ENCODE results near the gene GPR135. TPM values are rescaled to one million over a fixed set of nuclear protein-coding genes. Genes with fewer than 3 reads are reported as not detected.
A peak's percentile ranks its signal among the peaks of the same experiment; 100 is the strongest.

Gene GPR135
- total RNA-seq, 1 experiment from 2014 or later = 2.3 TPM

- ChIA-PET POLR2A (ENCODE audit: low non-redundant PET) (no interaction called here), CTCF (no interaction called here)
- Histone ChIP-seq H3K27me3 (replicated peaks; ENCODE audit: insufficient read depth, low read depth, low read length, poor library complexity) (no peaks in the 10 kb centered on the region), H3K9me3 (ENCODE audit: low read depth, low read length, poor library complexity, severe bottlenecking) (no peaks in the 10 kb centered on the region), H3K27ac (ENCODE audit: low read depth, low read length, poor library complexity, severe bottlenecking) (no peak overlapping the region), H3K36me3 (ENCODE audit: insufficient read depth, low read length, poor library complexity, severe bottlenecking) (peaks cover 60% of the 10 kb centered on the region), H3K4me3 (ENCODE audit: low read depth, low read length, poor library complexity, severe bottlenecking) (no peak overlapping the region), H3K4me1 (ENCODE audit: insufficient read depth, low read length, poor library complexity, severe bottlenecking) (no peaks in the 10 kb centered on the region)
- DNase-seq (ENCODE audit: low spot score) = no peak
- TF ChIP-seq, protein P1, sequence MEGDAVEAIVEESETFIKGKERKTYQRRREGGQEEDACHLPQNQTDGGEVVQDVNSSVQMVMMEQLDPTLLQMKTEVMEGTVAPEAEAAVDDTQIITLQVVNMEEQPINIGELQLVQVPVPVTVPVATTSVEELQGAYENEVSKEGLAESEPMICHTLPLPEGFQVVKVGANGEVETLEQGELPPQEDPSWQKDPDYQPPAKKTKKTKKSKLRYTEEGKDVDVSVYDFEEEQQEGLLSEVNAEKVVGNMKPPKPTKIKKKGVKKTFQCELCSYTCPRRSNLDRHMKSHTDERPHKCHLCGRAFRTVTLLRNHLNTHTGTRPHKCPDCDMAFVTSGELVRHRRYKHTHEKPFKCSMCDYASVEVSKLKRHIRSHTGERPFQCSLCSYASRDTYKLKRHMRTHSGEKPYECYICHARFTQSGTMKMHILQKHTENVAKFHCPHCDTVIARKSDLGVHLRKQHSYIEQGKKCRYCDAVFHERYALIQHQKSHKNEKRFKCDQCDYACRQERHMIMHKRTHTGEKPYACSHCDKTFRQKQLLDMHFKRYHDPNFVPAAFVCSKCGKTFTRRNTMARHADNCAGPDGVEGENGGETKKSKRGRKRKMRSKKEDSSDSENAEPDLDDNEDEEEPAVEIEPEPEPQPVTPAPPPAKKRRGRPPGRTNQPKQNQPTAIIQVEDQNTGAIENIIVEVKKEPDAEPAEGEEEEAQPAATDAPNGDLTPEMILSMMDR (conservative IDR thresholded peaks at IDR 0.05; ENCODE audit: low read depth, low read length) = no peak
- no peak for TF ChIP-seq EZH2 (IDR thresholded peaks at IDR 0.05; ENCODE audit: borderline replicate concordance, low read depth, low read length, poor library complexity, severe bottlenecking)
- intact Hi-C loops (cut with micrococcal nuclease; ENCODE audit: unreplicated experiment) = no loop called here
- no TSS peak for BruUV-seq (replicated peaks)
Observed at GRCh38 chr14:59492384-59492783, 27.2 kb upstream of the GPR135 start.

DNA sequence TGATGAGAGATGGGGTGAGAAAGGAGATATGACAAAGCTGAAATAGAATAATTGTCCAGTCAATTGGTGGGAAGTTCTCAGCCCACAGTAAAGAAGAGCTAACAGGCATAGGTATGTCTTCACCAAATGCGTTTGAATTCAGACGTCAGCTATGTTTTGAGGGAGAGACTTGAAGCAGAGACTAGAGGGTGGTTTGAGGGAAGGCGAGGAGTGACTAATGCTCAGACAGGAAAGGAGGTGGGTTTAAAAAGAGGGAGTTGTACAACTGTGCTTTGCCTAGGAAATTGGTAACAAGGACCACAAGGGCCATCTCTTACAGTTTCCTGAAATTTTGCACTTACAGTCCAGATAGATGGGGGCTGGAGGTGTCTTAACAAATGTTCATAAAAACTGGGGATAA is 25.6 kb upstream of the GPR135 start:
- no peaks in the 10 kb centered on the region for H3K9me3 ChIP-seq (ENCODE audit: low read depth, low read length, poor library complexity, severe bottlenecking)
- no TSS peak for BruUV-seq (replicated peaks)
- POLR2A ChIA-PET (ENCODE audit: low non-redundant PET) = no interaction called here
- no peak overlapping the region for H3K27ac ChIP-seq (ENCODE audit: low read depth, low read length, poor library complexity, severe bottlenecking)
- DNase-seq (ENCODE audit: low spot score) = no peak
- intact Hi-C loops (cut with micrococcal nuclease; ENCODE audit: unreplicated experiment) = no loop called here
- CTCF ChIA-PET = no interaction called here
- H3K4me3 ChIP-seq (ENCODE audit: low read depth, low read length, poor library complexity, severe bottlenecking) = no peak overlapping the region
- TF ChIP-seq, protein P1 (conservative IDR thresholded peaks at IDR 0.05; ENCODE audit: low read depth, low read length) = no peak
- no peak for TF ChIP-seq EZH2 (IDR thresholded peaks at IDR 0.05; ENCODE audit: borderline replicate concordance, low read depth, low read length, poor library complexity, severe bottlenecking)
- H3K27me3 ChIP-seq (replicated peaks; ENCODE audit: insufficient read depth, low read depth, low read length, poor library complexity) = no peaks in the 10 kb centered on the region
- peaks cover 53% of the 10 kb centered on the region for H3K36me3 ChIP-seq (ENCODE audit: insufficient read depth, low read length, poor library complexity, severe bottlenecking)
- no peaks in the 10 kb centered on the region for H3K4me1 ChIP-seq (ENCODE audit: insufficient read depth, low read length, poor library complexity, severe bottlenecking)

DNA sequence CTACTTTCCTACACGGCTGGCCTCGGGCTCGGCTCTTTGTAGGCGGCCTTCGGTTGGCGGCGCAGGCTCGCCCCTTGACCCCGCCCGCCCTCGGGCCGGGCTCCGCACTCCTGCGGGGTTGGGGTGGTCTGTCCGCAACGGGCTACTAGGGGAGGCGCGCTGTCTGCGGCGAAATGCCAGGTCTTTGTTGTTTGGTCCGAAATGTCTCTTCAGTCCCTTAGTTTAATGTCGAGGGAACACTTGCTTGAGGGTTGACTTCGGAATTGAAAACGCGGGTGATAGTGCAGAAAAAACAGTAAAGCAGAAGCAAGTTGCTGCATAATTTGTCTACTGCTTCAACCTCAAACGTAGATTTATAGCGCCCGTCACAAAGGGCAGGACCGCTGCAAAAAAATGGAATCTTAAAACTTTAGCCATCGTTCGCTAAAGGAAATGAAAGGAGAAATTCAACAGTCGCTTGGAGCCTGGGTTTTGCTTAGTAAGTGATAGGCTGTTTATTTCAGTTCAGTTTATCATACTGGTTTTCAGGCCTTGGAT is 19.5 kb upstream of the GPR135 start:
- DNase-seq (ENCODE audit: low spot score) = peak; percentile 29
- BruUV-seq (replicated peaks) = TSS peak; percentile 72

More for the DNA sequence above, 19.5 kb upstream of the GPR135 start:
- peak overlapping the region; percentile 84 for H3K4me3 ChIP-seq (ENCODE audit: low read depth, low read length, poor library complexity, severe bottlenecking)
- peaks cover 20% of the 10 kb centered on the region for H3K4me1 ChIP-seq (ENCODE audit: insufficient read depth, low read length, poor library complexity, severe bottlenecking)
- intact Hi-C loops (cut with micrococcal nuclease; ENCODE audit: unreplicated experiment) = no loop called here
- ChIA-PET CTCF (interaction anchor here (1.0 kb wide), 1 partner anchor 86 kb away, joined by 3 read pairs; no protein-coding TSS in a partner anchor), POLR2A (ENCODE audit: low non-redundant PET) (interaction anchor here (0.6 kb wide), 1 partner anchor 180 kb away, joined by 3 read pairs; no protein-coding TSS in a partner anchor)
- no peaks in the 10 kb centered on the region for H3K9me3 ChIP-seq (ENCODE audit: low read depth, low read length, poor library complexity, severe bottlenecking)
- peak overlapping the region; percentile 92 for H3K27ac ChIP-seq (ENCODE audit: low read depth, low read length, poor library complexity, severe bottlenecking)
- H3K36me3 ChIP-seq (ENCODE audit: insufficient read depth, low read length, poor library complexity, severe bottlenecking) = peaks cover 23% of the 10 kb centered on the region
- H3K27me3 ChIP-seq (replicated peaks; ENCODE audit: insufficient read depth, low read depth, low read length, poor library complexity) = no peaks in the 10 kb centered on the region
- no peak for TF ChIP-seq EZH2 (IDR thresholded peaks at IDR 0.05; ENCODE audit: borderline replicate concordance, low read depth, low read length, poor library complexity, severe bottlenecking)
- TF ChIP-seq, protein P1 (conservative IDR thresholded peaks at IDR 0.05; ENCODE audit: low read depth, low read length) = no peak

Data from A673 (cell line).